GM15510 (cell line): ENCODE results near the gene ZNF280C.

Experiments
- POLR2A ChIP-seq: IDR thresholded peaks from 3 replicates; pipeline ENCODE4 v1.6.1; 2011; ENCODE audit warnings: borderline replicate concordance; ENCODE audit not compliant: insufficient read length; ENCODE audit errors: extremely low read depth

The ZNF280C gene

DNA sequence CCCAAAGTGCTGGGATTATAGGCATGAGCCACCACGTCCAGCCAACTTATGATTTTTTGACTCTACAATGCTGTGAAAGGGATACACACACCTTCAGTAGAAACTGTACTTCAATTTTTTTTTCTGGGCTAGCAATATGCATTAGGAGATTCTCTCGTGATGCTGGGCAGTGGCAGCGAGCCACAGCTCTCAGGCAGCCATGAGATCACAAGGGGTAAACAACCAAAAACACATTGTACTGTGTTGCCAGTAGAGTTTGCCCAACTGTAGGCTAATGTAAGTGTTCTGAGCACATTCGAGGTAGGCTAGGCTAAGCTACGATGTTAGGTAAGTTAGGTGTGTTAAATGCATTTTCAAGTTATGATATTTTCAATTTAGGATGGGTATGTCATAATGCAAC is 71.2 kb downstream of the ZNF280C start:
- no peak for TF ChIP-seq POLR2A

DNA sequence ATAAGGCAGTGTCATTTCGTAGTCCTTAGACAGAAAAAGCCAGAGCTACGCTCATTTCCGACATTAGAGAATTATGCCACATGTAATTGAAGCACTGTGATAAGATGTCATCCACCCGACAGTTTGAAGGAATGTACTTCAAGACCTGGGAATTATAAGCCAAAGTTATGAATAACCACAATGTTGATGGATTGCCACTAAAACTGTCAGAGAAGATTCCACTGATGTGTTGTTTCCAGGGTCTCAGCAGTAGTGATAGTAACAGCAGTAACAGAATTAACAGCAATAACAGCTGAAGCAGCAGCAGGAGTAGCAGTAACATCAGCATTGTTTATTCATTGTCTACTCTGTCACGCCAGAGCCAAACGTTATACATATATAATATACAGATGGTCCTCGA is 72.2 kb downstream of the ZNF280C start:
- no peak for TF ChIP-seq POLR2A

DNA sequence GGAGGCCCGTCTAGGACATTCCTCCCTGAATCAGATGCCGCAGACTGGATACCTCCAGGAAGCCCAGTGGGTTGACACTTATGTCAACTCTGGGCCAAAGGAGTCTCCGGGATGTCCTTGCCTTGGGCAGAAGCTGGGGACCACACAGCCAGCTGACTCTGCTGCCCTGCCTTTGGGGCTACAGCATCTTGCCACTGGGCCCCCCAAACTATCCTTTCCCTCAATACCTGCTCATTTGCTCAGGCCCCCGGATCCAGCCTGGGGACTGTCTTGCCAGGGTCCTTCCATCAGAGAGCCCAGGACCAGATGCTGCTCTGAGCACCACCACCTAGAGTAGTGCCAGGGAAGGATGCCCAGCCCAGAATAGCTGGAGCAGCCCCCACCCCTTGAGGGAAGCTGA is 77.9 kb downstream of the ZNF280C start:
- TF ChIP-seq POLR2A: no peak

DNA sequence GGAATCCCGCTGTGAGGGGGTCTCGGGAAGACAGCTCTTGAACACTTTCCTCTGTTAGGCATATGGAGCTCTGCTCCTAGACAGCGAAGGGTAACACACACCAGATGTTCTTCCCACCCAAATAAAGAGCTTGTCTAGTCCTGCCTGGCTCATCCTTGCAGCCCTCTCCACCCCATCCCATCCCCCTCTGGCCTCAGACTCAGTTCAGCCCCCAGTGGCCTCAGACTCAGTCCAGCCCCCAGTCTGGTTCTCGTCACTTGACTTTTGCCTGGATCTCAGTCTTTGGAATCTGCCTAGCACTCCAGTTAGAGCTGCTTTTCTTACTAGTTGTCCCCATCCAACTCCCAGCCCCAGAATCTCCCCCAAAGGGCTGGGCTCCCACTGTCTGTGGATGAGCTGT is 82.0 kb downstream of the ZNF280C start:
- TF ChIP-seq POLR2A: no peak

DNA sequence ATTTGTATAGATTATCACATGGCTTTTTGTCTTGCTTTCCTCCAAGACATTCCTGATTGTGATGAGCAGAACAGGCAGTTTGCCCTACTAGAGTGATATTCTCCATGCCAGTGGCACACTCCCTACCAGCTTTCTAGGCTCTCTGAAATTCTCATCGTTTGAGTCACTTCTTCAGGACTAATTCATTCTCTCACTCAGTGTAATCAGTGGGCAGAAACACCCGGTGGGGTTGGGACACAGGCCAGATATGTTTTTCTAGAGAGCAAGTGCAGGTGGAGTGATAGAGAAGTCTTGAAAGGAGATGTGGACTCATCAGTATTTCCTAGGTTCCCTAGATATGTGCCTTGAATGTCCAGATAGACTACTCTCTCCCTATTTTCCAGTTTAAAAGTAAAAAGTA is 83.8 kb downstream of the ZNF280C start:
- TF ChIP-seq POLR2A: no peak

DNA sequence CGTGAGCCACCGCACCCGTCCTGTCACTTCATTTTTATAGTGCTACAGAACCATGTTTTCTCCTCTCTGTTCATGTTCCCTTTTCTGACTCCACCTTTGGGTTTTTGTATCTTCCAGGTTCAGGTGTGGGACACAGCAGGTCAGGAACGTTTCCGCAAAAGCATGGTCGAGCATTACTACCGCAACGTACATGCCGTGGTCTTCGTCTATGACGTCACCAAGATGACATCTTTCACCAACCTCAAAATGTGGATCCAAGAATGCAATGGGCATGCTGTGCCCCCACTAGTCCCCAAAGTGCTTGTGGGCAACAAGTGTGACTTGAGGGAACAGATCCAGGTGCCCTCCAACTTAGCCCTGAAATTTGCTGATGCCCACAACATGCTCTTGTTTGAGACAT is 84.5 kb downstream of the ZNF280C start:
- no peak for TF ChIP-seq POLR2A

DNA sequence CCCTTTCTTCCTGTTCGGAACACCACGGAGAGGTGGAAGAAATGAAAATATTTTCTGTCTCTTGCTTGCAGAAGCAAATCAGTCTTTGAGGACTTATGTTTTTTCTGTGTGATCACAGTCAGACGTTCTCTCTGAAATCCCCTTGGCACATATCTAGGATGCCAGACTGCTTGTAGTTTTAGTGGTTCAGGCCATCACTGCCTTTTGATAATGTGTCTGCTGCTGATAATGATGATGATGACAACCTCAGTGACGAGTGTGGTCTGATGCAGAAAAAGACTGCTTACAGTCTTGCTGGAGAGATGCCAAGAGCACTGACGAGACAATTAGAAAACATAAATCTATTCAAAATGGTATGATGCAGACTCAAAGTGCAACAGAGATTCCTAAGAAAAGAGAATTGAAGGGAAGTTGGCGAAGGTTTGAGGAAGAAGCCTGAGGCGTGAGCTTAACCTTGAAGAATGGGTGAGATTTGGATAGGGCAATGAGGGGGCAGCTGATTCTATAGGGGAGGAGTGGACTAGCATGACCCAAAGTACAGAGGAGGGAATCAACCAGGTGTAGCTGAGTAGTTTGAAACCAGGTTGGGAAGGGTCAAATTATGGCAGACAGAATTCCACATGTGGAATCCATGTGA is 89.0 kb downstream of the ZNF280C start:
- no peak for TF ChIP-seq POLR2A

DNA sequence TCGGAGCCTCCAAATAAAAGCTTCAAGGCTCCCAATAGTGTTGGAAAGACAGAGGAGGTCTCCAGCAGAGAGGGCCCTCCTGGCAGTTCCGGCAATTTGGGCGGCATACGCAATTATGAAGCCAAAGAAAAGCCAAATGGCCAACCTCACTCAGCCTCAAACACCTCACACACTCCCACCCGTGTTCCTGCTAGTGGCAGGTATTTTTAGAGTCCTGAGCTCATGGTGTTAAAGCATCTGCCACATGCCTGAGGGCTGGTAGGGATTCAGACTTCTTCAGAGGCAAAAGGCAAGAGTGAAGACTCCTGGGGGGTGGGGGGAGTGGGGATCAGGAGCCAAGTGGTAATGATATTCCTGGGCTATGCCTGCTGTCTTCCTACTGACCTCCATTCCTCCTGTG is 89.5 kb downstream of the ZNF280C start:
- TF ChIP-seq POLR2A: no peak

DNA sequence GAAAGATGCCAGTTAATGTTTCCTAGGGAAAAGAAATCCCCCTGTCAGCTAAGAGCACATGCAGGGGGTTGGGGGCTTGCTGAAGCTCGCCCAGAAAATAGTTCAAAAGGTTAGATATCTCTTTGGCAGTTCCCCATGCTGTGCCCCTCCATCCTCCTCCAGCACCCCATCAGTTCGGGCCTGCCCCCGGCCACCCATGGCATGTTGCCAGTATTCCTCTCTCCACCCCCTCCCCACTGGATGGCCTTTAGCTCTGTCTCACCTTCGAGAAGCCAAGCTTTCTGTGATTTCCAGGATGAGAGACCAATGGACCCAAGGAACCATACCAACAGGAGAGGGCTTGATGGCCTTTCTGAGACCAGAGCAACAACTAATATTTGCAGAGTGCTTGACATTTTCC is 91.8 kb downstream of the ZNF280C start:
- no peak for TF ChIP-seq POLR2A

DNA sequence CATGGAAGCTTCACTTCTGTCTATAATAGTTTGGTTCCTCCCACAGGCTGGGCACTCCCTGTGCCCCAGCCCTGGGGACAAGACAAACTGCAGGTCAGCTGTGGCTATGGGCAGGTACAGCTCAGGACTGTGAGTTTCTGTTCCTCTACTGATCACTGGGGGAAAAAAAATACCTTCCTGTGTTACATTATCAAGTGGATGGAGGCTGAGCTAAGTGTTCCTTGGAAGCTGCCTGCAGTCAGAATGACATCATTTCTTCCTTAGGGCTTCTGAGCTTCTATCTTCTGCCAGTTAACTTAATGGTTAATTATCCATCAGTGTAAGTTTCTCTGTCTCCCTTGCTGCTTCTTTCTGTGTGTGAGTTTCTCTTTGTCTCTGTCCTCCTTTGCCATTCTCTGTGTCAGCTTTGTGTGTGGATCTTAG is 92.3 kb downstream of the ZNF280C start:
- TF ChIP-seq POLR2A: no peak

DNA sequence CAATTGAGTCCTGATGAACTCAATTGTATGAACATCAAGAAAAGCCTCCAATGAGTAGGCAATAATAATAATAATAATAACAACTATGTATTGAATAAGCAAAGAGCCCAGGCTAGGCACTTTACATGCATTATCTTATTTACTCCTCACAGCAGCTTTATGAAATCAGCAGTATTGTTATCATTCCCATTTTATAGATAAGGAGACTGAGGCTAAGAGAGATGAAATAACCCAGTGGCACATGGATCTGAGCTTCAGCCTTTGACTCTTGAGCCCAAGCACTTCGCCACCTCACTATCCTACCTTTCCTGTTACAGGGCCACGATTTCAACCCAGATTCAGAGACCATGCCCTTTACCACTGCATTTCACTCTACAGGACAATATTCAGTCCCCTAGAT is 93.8 kb downstream of the ZNF280C start:
- TF ChIP-seq POLR2A: no peak

DNA sequence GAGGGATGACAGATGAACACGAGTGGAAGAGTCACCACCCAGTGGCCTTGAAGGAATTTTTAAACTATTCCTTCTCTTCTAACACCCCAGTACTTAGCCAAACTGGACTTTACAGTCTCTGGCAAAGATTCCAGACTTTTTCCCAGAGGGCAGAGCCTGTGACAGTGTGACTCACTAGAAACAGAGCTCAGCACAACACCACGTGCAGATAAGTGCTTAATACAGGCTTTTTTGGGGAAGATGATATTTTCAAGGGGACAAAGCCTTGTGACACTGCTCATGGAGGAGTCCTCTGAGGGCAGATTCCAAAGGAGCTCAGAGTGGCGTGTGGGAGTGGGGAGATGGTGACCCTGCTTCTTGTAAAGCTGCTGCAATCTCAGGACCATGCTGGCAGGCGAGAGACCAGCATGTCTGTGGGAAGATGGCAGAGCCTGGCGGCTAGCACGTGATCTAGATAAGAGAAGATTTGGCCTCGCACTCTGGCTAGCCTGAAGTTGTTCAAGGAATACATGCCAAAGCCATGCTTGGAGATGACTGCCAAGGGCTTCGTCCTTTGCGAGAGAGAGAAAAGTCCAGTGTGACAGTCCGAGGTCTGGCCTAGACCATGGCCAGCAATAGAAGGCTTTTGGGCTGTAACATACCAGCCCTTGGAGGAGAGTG is 94.5 kb downstream of the ZNF280C start:
- no peak for TF ChIP-seq POLR2A

DNA sequence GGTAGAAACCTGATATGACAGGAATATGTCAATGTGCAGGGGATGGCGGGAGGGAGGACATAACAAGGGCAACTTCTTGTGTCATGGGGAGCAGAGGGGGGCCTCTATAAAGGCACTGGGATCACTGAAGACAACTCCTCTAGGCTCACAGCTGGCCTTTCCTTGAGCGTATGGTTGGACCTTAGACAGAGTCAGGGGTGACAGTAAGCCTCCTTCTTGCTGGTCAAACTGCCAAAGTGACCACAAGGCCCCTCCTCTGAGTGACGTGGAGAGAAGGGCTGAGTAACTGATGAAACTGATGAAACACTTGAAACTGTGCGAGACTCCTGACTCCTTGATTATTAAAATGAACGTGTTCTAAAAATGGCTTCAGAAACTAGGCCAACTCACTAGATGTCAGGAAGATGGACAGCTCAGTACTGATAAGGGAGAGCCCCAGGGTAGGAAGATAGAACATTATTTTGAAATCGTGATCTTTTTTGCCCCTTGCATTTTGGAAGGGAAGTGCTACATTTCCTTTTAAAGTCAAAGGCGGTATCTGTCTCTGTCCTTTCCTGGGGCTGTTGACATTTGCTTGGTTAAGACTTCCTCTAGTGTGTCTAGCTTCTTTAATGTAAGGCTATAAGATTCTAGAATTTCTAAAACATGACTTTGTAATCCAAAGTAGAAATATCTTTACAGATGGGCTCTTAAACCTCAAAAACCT is 95.4 kb downstream of the ZNF280C start:
- TF ChIP-seq POLR2A: peak; percentile 47

DNA sequence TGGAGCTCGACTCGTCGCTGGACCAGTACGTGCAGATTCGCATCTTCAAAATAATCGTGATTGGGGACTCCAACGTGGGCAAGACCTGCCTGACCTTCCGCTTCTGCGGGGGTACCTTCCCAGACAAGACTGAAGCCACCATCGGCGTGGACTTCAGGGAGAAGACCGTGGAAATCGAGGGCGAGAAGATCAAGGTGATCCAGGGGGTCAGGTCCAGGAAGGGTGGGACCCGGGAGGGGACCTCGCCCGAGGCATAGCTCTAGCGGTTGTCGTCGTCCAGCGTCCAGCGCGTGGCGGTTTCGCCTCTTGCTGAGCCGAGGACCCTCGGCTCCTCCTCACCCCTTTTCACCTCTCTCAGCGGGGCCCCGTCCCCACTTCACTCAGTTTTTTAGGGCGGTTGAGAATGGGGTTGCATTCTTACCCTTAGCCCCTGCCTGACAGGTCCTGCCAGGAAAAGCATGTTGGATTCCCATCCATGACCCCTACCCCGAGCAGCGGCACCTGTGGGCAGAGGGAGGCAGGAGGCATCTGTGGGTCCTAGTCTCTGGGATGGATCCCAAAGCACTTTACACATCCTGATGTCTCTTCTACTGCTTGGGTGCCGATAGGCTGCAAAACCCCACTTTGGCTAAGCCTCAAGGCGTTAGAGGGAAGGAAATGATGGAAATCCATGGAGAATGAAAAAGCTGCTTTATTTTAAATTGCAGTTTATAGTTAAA is 96.4 kb downstream of the ZNF280C start:
- no peak for TF ChIP-seq POLR2A

DNA sequence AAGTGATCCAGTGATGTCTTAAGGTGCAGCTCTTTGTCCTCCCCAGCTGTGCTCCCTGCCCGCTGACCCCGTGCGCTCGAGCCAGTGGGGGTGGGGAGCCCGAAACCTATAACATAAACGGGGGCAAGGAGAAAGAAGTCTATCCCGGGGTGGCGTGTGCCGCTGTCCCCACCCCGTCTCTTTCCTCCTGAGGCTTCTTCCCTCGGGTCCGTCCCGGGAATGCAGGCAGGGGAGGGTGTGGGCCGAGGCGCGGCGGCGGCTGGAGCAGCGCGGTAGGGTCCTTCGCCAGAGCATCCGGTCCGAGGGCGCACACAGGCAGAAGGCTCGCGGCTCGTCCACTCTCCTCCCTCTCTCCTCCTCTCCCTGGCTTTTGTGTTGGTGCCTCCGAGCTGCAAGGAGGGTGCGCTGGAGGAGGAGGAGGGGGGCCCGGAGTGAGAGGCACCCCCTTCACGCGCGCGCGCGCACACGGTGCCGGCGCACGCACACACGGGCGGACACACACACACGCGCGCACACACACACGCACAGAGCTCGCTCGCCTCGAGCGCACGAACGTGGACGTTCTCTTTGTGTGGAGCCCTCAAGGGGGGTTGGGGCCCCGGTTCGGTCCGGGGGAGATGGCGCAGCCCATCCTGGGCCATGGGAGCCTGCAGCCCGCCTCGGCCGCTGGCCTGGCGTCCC is 97.1 kb downstream of the ZNF280C start, which contains the start of gene RAB33A:
TSS of gene RAB33A (plus strand) at position 517 of the 681 bp plus-strand sequence. CDS start at position 618, 101 bp downstream.
- TF ChIP-seq POLR2A: peak; percentile 27
